Stimulated activated CD4-positive, alpha-beta T cell treated with anti-CD3 and anti-CD28 coated beads, Interleukin-4, amount 100 ng/mL, for 48 hours (primary cell): ENCODE results near the gene GPR142.

Experiments
- DNase-seq, 2 donors: peaks; one replicate each; pipeline ENCODE4 v3.0.0-alpha.2; 2020; ENCODE audit warnings: low read depth in 2 of 2

The GPR142 gene

DNA sequence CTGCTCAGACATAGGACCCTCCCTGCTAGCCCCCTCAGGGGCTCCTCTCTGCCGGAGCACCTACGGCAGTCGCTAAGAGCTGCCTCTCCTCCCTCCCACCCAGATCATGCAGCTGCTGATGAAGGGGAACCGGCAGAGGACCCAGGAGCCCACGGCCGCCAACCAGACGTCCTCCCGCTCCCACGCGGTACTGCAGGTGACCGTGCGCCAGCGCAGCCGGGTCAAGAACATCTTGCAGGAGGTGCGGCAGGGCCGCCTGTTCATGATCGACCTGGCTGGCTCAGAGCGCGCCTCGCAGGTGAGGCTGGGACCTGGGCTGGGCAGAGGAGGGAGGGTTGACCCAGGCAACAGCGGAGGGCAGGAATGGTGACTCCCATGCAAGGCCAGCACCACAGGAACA, 22.6 kb upstream of the GPR142 start:
- DNase-seq = no peak

DNA sequence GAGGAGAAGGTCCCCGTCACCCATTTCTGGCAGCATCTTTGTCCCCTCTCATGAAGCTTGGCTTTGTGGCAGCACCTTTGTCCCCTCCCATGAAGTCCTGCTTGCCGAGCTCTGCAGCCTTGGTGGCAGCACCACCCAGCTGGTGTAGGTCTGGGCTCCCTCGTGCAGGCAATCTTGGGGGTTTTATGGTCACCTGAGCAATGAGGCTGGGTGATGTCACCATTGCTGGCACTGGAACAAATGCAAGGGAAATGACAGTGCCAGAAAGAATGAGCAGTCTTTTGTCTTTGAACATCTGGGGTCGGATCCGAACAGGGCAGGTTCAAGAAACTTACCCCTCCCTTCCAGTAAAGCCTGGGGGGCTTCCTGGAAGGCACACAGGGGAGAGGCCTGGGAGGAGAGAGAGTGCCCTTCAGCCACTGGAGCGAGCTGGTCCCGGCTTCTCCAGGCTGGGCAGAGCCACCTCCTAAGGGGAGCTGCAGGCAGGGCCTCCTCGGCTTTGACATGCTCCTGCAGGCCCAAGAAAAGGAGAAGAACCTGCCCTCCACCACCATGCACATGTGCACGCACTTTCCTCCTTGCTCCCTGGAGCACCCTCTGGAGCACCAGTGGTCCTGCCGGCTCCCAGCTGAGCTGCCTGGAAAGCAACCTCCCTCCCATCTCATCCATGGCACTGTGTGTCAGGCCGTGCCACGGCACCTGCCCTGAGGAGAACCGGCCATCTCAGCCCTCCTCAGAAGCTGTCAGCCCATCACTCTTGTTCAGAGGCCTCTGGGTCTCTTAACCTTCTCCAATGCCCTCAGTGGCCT, 21.7 kb upstream of the GPR142 start:
- no peak for DNase-seq

DNA sequence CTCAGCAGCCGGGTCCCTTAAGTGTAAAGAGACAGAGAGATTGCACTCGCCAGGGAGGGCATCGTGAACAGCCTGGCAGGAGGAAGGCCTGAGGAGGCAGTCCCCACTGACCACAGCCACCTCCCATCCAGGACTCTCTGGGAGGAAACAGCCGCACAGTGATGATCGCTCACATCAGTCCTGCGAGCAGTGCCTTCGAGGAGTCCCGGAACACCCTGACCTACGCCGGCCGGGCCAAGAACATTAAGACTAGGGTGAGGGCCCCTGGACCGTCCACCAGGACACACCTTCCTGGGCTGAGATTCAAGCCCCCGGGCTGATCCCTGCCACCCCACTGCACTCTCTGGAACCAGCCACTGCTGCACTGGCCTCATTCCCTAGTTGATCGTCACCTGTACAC, 19.7 kb upstream of the GPR142 start:
- no peak for DNase-seq

DNA sequence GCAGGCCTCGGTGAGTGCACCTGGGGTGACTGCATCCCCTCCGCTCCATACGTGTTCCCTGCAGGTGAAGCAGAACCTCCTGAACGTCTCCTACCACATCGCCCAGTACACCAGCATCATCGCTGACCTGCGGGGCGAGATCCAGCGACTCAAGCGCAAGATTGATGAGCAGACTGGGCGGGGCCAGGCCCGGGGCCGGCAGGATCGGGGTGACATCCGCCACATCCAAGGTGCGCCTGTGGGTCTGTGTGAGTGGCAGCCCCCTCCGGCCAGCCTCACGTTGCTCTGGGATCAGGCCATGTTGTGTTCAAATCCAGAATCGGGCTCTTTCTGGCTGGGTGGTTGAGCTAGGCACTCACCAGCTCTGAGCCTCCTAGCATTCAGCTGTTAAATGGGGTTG, 18.2 kb upstream of the GPR142 start:
- no peak for DNase-seq

DNA sequence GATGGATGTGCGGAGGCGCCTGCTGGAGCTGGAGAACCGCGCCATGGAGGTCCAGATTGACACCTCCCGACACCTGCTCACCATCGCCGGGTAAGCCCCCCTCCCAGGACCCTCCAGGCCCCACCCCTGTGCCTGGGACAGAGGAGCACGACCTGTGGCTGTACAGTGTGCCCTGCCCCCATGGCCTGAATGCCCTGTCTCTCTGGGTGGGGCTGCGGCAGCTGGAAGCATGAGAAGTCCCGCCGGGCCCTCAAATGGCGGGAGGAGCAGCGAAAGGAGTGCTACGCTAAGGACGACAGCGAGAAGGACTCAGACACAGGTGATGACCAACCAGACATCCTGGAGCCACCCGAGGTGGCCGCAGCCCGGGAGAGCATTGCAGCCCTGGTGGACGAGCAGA, 16.8 kb upstream of the GPR142 start:
- DNase-seq = no peak

DNA sequence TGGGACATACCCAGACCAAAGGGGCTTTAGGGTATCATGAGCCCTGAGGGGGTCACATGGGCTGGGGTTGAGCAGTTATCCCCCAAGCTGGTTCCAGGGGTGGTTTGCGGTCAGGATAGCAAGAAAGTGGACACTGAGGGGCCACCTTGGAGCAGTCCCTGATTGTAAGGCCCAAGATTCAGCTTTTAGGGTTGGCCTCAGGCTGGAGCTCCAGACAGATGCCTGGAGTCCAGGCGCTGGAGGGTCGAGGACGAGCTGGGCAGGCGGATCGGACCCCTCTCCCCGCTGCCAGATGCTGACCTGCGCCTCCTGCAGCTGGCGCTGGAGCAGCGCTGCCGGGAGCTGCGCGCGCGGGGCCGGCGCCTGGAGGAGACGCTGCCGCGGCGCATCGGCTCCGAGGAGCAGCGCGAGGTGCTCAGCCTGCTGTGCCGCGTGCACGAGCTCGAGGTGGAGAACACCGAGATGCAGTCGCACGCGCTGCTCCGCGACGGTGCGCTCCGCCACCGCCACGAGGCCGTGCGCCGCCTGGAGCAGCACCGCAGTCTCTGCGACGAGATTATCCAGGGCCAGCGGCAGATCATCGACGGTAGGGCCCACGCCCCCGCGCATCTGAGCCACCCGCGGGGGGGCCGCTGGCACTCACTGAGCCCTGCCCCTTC, 15.6 kb upstream of the GPR142 start:
- no peak for DNase-seq

DNA sequence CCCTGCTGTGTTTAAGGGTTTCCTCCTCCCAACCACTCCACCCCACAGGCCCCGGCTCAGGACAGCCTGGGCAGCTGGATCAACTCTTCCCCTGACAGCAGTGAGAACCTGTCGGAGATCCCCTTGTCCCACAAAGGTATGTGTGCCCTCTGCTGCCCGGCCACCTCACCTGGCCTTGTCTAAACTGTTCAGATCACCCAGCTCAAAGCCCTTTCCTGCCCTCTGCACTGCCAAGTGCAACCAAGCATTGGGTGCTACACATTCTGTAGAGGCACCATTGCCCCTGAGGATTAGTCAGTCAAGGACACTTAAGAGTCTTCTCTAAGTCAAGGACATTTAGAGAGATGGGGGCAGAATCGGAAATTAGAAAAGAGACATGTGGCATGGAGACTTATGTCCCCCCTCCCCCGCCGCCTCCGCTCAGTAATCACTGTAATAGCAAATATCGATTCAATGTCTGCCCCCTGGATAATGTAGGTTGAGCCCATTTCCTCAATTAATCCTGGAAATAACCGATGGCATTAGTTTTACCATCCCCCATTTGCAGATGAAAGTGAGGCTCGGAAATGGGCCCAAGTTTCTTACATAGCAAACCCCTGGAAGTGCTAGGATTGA, 13.8 kb upstream of the GPR142 start:
- DNase-seq = no peak

DNA sequence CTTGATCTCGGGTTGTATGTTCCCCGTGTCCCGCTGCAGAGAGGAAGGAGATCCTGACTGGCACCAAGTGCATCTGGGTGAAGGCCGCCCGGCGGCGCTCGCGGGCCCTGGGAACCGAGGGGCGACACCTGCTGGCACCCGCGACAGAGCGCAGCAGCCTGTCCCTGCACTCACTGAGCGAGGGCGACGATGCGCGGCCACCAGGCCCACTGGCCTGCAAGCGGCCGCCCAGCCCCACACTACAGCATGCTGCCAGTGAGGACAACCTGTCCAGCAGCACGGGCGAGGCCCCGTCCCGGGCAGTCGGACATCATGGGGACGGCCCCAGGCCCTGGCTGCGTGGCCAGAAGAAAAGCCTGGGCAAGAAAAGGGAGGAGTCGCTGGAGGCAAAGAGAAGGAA, 13.2 kb upstream of the GPR142 start:
- peak; percentile 65 to 70 for DNase-seq

DNA sequence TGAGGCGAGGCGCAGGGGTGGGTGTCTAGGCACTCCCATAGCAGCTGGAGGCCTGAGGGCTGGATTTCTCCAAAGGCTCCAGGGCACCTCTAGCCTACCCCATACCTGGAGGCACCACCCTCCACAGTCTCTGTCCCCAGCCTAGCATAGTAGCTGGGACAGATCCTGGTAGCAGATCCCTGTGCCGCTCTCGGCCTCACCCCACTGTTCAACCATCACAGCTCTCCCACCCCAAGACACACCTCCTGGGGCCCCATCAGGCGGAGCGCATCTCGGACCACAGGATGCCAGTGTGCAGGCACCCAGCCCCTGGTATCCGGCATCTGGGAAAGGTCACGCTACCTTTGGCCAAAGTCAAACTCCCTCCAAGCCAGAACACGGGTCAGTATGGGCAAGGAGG, 12.7 kb upstream of the GPR142 start:
- DNase-seq = no peak

DNA sequence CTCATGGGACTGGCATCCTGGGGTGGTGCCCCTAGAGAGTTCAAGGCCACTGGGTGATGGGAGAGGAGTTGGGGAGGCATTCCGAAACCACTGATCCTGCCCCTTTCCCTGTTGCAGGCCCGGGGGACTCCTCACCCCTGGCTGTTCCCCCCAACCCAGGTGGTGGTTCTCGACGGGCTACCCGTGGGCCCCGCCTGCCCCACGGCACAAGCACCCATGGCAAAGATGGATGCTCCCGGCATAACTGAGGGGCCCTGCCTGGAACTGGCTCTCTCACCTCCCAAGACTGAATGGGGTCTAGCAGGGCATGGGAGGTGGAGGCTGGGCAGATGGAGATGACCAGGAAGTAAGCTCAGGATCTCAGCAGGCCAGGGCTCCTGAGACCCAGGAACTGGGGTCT, 12.2 kb upstream of the GPR142 start:
- no peak for DNase-seq

DNA sequence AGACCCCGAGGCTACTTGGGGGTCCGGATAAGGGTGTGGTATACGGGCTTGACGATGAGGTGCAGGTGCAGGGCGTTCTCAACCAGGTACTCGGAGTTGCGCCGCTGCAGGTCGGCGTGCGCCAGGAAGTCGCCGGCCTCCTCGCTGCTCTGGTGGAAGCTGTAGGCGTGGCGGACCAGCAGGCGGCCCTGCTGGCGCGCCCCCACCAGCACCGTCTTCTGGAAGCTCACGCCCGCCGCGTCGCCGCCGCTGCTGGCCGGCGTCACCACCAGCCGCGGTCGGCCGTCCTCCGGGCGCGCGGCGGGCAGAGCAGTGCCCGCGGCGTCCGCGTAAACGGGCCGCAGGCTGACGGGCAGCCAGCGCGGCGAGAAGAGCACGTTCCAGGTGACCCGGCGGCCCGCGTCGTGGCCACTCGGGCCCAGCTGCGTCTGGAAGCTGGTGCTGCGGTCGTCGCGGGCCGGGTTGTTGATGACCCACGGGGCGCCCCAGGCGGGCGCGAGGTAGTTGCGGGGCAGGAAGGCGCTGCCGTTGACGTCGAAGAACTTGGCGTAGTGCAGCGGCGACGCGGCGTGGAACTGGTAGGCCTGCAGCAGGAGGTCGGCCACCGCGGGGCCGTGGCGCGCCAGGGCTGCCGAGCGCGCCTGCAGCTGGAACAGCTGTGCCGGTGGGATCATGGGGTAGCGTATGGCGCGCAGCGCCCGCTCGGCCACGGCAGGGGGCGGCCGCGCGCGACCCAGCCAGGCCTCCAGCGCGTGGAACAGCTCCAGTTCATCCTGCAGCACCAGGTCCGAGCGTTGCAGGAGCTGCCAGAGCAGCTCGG, 10.4 kb upstream of the GPR142 start:
- no peak for DNase-seq

DNA sequence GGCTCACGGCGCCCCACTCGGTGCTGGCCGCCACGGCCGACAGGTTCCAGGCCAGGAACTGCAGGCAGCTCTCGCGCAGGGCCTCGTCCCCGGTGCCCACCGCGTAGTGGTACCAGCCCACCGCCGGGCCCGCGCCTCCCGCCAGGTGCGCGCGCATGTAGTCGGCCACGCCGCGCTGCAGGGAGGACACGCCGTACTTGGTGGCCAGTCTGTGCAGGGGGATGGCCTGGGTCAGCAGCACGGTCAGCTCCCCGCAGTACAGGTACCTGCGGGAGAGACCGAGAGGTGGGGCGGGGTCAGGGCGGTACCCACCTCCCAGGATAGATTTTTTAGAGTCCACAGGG, 9.9 kb upstream of the GPR142 start:
- DNase-seq = no peak

DNA sequence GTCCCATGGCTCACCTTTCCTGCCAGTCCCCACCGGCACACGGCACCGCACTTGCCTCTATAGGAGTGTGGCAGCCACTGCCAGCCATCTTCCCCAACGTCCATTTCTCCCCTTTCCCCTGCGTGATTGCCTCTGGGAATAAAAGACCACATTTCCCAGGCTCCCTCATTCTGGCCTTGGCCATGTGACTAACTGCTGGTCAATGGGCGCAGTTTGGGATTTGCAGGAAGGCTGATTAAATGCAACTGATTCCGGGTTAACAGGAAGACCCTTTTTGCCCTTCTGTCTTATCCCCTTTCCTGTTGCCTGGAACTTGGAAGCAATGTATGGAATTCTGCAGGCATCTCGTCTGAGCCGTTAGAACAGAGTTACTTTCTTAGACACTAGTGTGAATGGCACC, 8.6 kb upstream of the GPR142 start:
- no peak for DNase-seq

DNA sequence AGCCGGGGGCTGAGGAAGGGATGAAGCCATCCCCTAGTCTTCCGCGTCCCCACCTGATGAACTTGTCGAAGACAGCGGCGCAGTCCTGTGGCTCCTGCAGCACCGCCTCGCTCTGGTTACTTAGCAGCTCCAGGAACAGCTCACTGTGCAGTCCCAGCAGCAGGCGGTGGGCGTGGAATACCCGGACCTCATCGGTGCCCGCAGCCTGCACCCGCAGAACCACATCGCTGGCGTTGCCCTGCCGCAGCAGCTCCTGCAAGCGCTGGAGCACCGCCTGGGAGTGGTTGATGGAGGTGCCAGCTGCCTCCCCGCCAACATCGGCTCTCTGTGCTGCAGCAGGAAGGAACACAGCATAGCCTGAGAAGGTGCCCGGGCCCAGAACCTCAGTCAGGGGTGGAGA, 7.4 kb upstream of the GPR142 start:
- DNase-seq = no peak

DNA sequence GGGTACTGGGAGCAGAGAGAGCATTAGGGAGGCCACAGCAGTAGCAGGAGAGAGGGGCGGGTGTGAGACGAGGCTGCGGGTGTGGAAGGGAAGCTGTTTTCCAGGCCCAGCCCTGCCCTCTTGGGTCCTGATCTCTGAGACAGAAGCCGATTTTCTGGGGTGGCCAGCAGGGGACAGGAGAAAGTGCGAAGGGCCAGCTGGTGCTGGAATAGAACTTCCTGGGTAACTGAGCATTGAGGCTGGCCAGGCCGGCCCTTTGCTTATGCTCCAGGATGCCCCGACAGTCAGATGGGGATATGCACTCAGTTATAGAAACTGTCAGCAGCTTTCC, 6.4 kb upstream of the GPR142 start:
- no peak for DNase-seq

DNA sequence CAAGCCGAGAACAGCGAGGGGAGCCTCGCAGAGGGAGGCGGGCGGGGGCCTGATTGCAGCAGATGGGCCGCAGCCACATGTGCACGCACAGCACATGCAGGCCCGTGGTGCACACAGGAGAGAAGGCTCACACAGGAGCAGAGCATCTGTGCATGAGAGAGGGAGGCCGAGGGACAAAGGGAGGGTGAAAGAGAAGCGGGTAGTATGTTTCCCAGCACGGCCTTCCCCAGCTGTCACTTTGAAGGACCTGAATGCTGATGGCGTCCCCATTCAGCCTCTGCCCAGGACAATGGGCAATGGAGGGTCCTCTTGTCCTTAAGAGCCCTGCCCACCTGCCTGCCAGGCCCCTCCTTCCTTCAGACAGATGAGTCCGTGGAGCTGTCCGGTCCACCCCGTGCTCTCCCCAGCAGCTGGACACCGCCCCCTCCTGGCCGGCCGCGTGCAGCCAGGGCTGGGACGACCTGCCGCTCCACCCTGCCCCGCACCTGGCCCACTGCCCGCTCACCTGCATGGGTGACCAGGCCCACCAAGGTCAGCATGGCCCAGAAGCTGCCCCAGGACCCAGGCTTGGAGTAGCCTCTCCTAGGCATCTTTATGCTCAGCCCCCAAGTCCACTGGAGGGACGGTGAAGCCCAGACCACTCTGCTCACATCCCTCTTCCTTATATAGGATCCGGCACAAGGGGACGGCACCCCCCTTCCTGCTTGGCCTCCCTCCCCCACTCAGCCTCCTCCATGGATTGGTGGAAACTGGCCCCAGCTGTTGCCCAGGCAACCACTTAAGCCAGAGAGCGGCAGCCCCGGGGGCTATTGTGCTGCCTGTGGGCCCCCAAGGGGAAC, 5.9 kb upstream of the GPR142 start, which contains the start of gene BTBD17:
TSS of gene BTBD17 (minus strand) at position 639 of the 839 bp plus-strand sequence. CDS start at position 590, 49 bp downstream.
- DNase-seq = peak; percentile 26 to 38

DNA sequence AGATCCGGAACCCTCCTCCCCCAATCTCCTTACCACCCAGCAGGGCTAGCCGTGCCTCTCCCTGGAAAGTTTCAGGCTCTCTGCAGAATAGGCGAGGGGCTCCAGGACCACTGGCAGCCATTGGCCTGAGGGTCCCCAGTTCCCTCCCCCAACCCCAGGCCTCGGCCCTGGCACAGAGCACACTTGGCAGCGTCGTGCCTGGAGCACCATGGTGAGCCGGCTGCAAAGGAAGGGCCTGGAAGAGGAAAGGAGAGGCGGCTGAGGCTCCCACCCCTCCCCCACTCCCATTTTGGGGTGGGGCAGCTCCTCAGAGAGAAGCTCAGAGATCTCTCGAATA, 5.3 kb upstream of the GPR142 start:
- no peak for DNase-seq

DNA sequence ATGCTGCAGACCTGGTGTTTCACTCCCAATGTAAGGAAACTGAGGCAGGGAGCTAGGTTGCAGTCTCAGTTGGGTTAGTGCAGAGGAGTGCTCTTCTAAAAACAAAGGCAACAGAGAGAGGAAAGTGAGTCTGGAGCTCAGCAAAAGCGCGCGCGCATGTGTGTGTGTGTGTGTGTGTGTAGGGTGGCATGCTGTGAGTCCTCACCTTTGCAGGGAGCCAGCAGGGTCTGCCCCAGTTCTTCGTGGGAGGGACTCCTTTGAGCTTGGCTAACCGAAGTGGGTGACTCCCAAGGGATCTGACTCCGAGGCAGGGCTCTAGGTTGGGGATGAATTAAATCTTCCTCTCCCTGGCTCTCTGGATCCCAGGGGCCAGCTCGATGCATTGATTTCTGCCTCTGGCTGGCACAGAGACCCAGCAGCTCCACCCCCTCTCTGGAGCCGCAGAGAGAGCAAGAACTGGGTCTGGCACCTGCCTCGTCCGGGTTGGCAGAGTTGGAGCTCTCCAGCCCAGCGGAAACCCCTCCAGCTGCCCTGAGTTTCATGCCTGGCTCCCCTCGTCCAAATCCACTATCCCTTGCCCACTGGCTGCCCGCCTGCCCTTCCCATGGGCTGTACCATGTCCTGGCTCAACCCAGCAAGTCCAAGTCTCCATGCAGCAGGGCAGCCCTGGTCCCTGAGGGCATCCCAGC, 4.4 kb upstream of the GPR142 start:
- DNase-seq = no peak

DNA sequence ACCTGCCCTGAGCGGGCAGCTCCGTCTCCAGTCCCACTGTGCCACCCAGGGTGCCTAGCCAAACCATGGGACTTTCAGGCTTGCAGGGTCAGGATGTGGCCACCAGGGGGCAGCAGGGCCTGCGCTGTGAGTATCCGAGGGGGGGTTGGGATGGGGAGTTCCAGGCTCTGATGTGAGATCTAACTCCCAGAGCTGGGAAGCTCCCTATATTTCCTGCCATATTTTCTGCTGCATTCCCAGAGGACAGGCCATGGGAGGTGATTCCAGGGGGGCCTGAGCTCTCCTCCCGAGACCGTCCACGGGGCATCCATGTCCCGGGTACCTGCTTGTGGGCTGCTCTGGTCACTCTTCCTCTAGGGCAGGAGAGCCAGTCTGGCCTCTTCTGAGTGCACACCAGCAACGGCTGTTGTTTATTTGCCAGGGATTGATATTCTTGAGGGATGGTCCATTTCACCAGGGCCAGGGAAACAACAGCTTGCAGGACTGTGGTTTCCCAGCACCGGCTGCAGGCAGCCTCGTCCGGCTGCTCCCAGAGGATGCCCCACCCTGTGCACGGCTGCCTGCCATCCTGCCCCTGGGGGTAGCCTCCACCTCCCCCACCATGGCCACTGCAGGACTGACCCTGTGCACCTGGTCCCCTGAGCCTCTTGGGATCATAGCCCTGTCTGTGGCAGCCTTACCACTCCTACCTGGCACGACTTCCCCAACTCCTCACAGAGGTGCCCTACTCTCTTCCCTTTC, 1.2 kb downstream of the GPR142 start:
- peak; percentile 63 to 73 for DNase-seq

DNA sequence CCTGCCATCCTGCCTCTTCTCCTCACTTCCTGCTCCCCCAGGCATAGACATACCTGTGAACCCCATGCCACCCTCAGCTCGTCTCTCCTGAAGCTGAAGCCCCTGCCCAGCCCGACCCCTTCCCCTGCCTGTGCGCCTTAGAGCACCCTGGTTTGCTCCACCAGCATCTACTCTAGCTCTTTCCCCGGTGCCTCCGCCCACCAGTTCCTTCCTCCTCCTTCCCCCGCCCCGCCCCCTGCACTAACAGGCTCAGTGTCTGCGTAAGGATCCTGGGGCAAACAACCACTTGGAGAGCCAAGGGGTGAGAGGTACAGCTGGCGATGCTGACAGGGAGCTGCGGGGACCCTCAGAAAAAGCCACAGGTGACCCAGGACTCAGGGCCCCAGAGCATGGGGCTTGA, 1.9 kb downstream of the GPR142 start:
- DNase-seq = peak; percentile 58
